Lung (tissue), 12 donors: Measurements from ENCODE around the gene ZXDC. TPM values are rescaled to one million over a fixed set of nuclear protein-coding genes. Genes with fewer than 3 reads are reported as not detected.

Experiments
- ATAC-seq: fragments of 200-7000 bp; cut with Tn5 transposase; one replicate; pipeline ENCODE4 v1.9.1; 2020; ENCODE audit warnings: moderate number of reproducible peaks; ENCODE audit not compliant: insufficient read depth, low FRiP score
- DNase-seq, 3 donors: peaks; one replicate each; pipeline ENCODE4 v3.0.0-alpha.2; 2013 to 2017
- H3K27ac ChIP-seq, 2 donors: one replicate each; pipeline ENCODE4 v1.5.1; 2013; ENCODE audit warnings: mild to moderate bottlenecking in 2 of 2, moderate library complexity in 2 of 2, control low read depth in 1 of 2, inconsistent platforms in 1 of 2, low read depth in 1 of 2, low read length in 1 of 2
- H3K27me3 ChIP-seq, 3 donors: one replicate each; pipeline ENCODE4 v1.5.1; 2013; ENCODE audit warnings: low read length in 2 of 3; ENCODE audit not compliant: control insufficient read depth in 3 of 3, insufficient read depth in 3 of 3
- H3K36me3 ChIP-seq, 4 donors: one replicate each; pipeline ENCODE4 v1.5.1; 2013; ENCODE audit warnings: low read length in 4 of 4, mild to moderate bottlenecking in 1 of 4, moderate library complexity in 1 of 4; ENCODE audit not compliant: control insufficient read depth in 4 of 4, insufficient read depth in 4 of 4
- H3K4me1 ChIP-seq, 5 donors: one replicate each; pipeline ENCODE4 v1.5.1; 2013; ENCODE audit warnings: low read length in 5 of 5, mild to moderate bottlenecking in 2 of 5, moderate library complexity in 1 of 5; ENCODE audit not compliant: control insufficient read depth in 5 of 5, insufficient read depth in 5 of 5
- H3K4me3 ChIP-seq: one replicate; pipeline ENCODE4 v1.5.1; 2013; ENCODE audit warnings: mild to moderate bottlenecking, control low read depth, moderate library complexity
- H3K9ac ChIP-seq, 2 donors: one replicate each; pipeline ENCODE4 v1.5.1; 2013; ENCODE audit warnings: low read length in 2 of 2, control low read depth in 1 of 2; ENCODE audit not compliant: insufficient read depth in 1 of 2
- H3K9me3 ChIP-seq, 4 donors: one replicate each; pipeline ENCODE4 v1.5.1; 2013; ENCODE audit warnings: low read length in 3 of 4, mild to moderate bottlenecking in 1 of 4, moderate library complexity in 1 of 4; ENCODE audit not compliant: control insufficient read depth in 4 of 4, insufficient read depth in 3 of 4
- WGBS, 2 donors: extraction: QIAGEN DNeasy Blood & Tissue Kit; methylation state at CpG; one replicate each; pipeline ENCODE4 v1.1.7; 2013; 5-methylcytosine and 5-hydroxymethylcytosine counted together
- polyA plus RNA-seq, 2 donors: library from polyadenylated mRNA; stranded (reverse); fragments of 200-250 nt; gene quantifications; one replicate each; pipeline ENCODE4 v1.2.1, GENCODE V29; 2013
- total RNA-seq, 2 donors: library from RNA; depleted of rRNA in 1 of 2; stranded (reverse); fragments of >200 nt in 1 of 2; gene quantifications; one replicate each; pipeline ENCODE4 v1.2.1, GENCODE V29; 2014 to 2021
- TF ChIP-seq, protein P1 (sequence below): IDR thresholded peaks from 2 replicates; pipeline ENCODE4 v1.5.1; 2012; ENCODE audit warnings: mild to moderate bottlenecking; ENCODE audit errors: control extremely low read depth, extremely low read depth
- donor health status: control.
- donor health status: control.
- donor health status: Bipolar disorder and iron deficiency.
- donor health status: healthy.
- donor health status: DM: yes; HTN: yes; CAD: no.

Gene ZXDC
- total and polyA plus RNA-seq, 4 donors: 12.9 to 49.5 (median 29.8) TPM

DNA sequence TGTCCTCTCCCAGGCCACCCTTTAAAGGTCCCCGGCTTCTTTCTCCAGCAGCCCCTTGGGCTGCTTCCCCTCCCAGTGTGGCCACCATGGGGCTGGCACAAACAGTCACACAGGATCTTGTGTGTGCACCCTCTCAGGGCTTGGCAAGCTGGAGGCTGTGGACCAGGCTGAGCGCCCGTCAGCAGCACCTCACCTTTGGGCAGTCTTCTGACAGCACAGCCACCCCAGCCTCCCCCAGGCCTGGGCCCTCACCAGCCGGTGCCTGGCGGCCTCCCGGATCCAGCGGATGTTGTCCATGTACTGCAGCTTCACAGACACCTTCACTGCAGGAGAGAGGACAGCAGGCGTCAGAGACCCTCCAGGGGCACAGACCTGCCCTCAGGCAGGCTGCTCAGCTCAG, 20.1 kb upstream of the ZXDC start:
- TF ChIP-seq, protein P1, sequence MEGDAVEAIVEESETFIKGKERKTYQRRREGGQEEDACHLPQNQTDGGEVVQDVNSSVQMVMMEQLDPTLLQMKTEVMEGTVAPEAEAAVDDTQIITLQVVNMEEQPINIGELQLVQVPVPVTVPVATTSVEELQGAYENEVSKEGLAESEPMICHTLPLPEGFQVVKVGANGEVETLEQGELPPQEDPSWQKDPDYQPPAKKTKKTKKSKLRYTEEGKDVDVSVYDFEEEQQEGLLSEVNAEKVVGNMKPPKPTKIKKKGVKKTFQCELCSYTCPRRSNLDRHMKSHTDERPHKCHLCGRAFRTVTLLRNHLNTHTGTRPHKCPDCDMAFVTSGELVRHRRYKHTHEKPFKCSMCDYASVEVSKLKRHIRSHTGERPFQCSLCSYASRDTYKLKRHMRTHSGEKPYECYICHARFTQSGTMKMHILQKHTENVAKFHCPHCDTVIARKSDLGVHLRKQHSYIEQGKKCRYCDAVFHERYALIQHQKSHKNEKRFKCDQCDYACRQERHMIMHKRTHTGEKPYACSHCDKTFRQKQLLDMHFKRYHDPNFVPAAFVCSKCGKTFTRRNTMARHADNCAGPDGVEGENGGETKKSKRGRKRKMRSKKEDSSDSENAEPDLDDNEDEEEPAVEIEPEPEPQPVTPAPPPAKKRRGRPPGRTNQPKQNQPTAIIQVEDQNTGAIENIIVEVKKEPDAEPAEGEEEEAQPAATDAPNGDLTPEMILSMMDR: no peak
- H3K27me3 ChIP-seq: peaks cover 0 to 2% (median 0%) of the 10 kb centered on the region in 3 donors
- ATAC-seq (no peak), DNase-seq (no peak)
- no peak overlapping the region for H3K9ac ChIP-seq
- no peak overlapping the region for H3K4me3 ChIP-seq
- no peak overlapping the region for H3K27ac ChIP-seq
- no peaks in the 10 kb centered on the region for H3K36me3 ChIP-seq
- 94 to 96% methylated on average over 8 of the region's 8 CpGs for WGBS, 2 donors
- no peaks in the 10 kb centered on the region for H3K4me1 ChIP-seq
- H3K9me3 ChIP-seq: peaks cover 0 to 2% (median 0%) of the 10 kb centered on the region in 4 donors

DNA sequence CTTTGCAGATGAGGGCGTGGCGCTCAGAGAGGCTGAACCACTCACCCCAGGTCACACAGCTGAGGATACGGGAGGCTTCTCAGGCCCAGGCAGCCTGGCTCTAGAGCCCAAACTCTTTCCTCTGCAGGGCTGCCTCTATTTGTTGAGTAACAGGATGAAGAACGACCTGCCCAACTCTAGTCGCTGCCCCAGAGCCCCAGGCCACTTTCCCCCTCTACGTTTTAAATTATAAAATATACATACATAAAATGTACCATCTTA, 19.2 kb upstream of the ZXDC start:
- Histone ChIP-seq H3K4me3 (no peak overlapping the region), H3K36me3 (no peaks in the 10 kb centered on the region), H3K27me3 (peaks cover 0 to 2% (median 0%) of the 10 kb centered on the region in 3 donors), H3K9me3 (peaks cover 0 to 2% (median 0%) of the 10 kb centered on the region in 4 donors), H3K9ac (no peak overlapping the region), H3K4me1 (no peaks in the 10 kb centered on the region), H3K27ac (no peak overlapping the region)
- DNase-seq (no peak), ATAC-seq (no peak)
- WGBS, 2 donors: 90% methylated on average over 6 of the region's 6 CpGs
- TF ChIP-seq, protein P1: no peak

DNA sequence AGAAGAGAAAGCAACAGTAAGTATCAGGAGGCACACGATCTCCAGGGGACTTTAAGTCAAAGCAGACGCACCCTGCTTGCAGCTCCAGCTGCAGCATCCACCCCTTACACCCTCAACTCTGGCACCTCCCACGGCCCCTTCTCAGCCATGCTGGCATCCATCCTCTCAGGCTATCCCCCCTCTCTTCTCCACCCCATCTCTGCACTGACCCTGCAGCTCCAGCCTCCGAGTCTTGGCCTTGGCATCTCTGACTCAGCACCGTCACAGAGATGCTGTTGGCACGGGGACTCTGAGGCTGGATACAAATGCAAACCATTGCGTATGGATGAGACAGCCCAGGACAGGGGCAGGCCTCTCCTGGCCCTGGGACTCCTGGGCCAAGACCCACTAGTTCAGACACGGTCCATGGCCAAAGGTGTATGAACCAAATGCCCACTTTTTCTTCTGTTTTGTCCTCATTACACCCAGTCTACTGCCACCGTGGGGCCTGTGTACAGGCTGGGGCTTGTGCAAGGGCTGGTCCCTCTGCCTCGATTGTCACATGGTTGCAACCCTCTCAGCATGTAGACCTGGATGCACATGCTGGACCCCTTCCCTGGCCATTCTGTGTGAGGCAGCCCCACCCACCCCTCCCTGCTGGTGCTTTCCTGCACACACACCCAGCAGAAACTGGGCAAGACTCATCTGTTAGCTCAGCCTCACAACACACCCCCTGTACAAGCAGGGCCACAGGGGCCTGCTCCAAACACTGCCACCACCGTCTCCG, 18.7 kb upstream of the ZXDC start:
- H3K4me1 ChIP-seq: no peaks in the 10 kb centered on the region
- 78 to 82% methylated on average over 12 of the region's 12 CpGs for WGBS, 2 donors
- H3K27ac ChIP-seq: no peak overlapping the region
- peaks cover 0 to 2% (median 0%) of the 10 kb centered on the region in 4 donors for H3K9me3 ChIP-seq
- no peaks in the 10 kb centered on the region for H3K36me3 ChIP-seq
- TF ChIP-seq, protein P1: no peak
- H3K9ac ChIP-seq: no peak overlapping the region
- DNase-seq (no peak), ATAC-seq (no peak)
- H3K4me3 ChIP-seq: no peak overlapping the region
- peaks cover 0 to 2% (median 0%) of the 10 kb centered on the region in 3 donors for H3K27me3 ChIP-seq

DNA sequence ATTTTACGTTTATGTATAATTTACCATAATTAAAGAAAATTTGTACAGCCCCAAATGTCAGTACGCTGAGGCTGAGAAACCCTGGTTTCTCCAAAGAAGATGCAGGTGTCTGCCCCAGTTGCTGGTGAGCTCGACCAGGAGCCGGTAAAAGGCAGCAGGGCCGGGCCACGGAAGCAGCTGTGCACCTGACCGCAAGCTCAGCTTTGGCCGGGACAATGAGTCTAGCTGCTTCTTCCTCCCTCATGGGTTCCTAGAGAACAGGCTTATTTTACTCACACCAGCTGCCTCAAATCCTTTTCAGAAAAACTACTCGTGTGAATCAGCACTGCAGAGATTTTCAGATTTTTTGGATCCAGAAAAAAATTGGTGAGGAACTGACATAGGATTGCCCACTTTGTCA, 18.0 kb upstream of the ZXDC start:
- no peaks in the 10 kb centered on the region for H3K4me1 ChIP-seq
- H3K9ac ChIP-seq: no peak overlapping the region
- no peaks in the 10 kb centered on the region for H3K36me3 ChIP-seq
- peaks cover 0 to 2% (median 0%) of the 10 kb centered on the region in 3 donors for H3K27me3 ChIP-seq
- peaks cover 0 to 2% (median 0%) of the 10 kb centered on the region in 4 donors for H3K9me3 ChIP-seq
- no peak overlapping the region for H3K4me3 ChIP-seq
- WGBS, 2 donors: 79 to 81% methylated on average over 9 of the region's 9 CpGs
- ATAC-seq (no peak), DNase-seq (no peak)
- TF ChIP-seq, protein P1: no peak
- H3K27ac ChIP-seq: no peak overlapping the region
